GM19452 (cell line): ENCODE results near the gene NOTO.

ENCODE experiments used
- ATAC-seq: cut with Tn5 transposase; IDR thresholded peaks from one replicate; pipeline ENCODE4 v1.9.1; 2021; ENCODE audit not compliant: unreplicated experiment

NOTO gene

GRCh38 chr2:73255907-73256617 is 53.7 kb downstream of the NOTO start:
- ATAC-seq: no peak

GRCh38 chr2:73256618-73256922 is 54.2 kb downstream of the NOTO start:
- ATAC-seq: no peak

- ATAC-seq: no peak
These were observed 54.6 kb downstream of the NOTO start for GRCh38 chr2:73257021-73257420.

- no peak for ATAC-seq
These were observed 55.2 kb downstream of the NOTO start for GRCh38 chr2:73257425-73258125.

GRCh38 chr2:73258186-73258912 is 56.0 kb downstream of the NOTO start:
- no peak for ATAC-seq

- no peak for ATAC-seq
These were observed 56.5 kb downstream of the NOTO start for GRCh38 chr2:73258913-73259215.

GRCh38 chr2:73259276-73259675 is 56.9 kb downstream of the NOTO start:
- ATAC-seq: no peak

GRCh38 chr2:73259704-73260337 is 57.4 kb downstream of the NOTO start:
- no peak for ATAC-seq

- ATAC-seq: no peak
These were observed 58.1 kb downstream of the NOTO start for GRCh38 chr2:73260338-73260984.
